Measurements from ENCODE around the gene ECI2.
"Not testable (repeated sequence)": the region's sequence is repeated elsewhere in the genome, so short reads cannot be mapped to it uniquely, and the experiment has no call there.

ECI2 gene

DNA sequence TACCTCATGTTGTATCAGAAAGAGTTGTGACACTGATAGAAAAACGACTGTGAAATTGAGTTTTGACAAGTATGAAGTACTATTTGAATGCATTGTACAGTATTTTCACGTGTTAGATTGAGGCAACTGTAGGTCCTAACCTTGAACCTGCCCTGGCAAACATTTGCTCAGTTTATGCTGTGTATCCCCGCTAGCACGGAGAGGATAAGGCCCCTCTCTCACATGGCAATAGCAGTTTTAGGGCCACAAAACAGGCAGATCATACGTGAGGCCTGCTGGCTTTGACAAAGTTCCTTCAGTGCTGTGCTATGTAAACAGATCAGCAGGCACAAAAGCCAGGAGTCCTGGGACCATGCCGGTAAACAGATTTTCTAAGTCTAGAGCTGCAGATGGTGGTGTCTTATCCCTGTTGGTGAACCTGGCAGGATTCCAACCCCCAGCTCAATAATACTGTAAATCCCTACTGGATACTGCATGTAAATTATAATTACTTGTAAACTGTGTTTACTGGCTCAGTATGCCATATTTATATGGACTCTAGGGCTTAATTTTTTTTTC lies 32.6 kb downstream of the ECI2 start:
- no peak for DNase-seq (ENCODE audit: low read depth)

- no peak for DNase-seq (ENCODE audit: low read depth)
Measured at GRCh38 chr6:4101298-4101697, 34.1 kb downstream of the ECI2 start.

- DNase-seq (ENCODE audit: low read depth): no peak
Measured at GRCh38 chr6:4100655-4101054, 34.7 kb downstream of the ECI2 start.

DNA sequence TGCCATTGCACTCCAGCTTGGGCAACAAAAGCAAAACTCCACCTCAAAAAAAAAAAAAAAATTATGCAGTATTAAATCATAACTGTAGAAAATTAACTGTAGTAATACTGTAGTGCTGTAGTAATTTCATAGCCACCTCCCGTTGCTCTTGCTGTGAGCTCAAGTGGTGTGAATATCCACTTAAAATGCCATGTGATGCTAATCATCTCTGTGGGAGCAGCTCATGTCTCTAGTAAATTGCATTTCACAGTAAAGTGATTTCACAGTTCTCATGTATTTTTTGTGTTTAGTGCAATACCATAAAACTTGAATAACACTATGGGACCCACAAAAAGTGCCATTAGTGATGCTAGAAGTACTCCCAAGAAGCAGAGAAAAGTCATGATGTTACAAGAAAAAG lies 42.1 kb downstream of the ECI2 start:
- no peak for DNase-seq (ENCODE audit: low read depth)

DNA sequence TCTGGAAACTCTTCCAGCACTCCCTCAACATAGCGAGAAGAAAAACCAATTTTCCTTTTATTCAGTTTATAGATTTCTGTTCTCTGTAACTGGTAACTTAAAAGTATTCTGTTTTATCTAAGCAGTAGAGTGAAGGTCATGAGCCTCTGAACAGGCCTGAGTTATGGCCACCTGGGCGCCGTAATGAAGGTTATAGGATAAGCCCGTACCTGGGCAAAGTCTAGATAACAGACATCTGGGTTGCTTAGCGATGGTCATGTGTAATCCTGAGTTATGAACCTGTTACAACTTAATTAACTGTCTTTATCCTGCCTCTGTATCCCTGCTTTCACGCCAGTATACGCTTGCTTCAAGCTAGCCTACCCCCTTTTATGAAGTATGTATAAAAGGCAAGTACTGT lies 43.4 kb downstream of the ECI2 start:
- DNase-seq (ENCODE audit: low read depth): no peak

- not testable (repeated sequence) for DNase-seq (ENCODE audit: low read depth)
Measured at GRCh38 chr6:4090043-4090442, 45.3 kb downstream of the ECI2 start.

DNA sequence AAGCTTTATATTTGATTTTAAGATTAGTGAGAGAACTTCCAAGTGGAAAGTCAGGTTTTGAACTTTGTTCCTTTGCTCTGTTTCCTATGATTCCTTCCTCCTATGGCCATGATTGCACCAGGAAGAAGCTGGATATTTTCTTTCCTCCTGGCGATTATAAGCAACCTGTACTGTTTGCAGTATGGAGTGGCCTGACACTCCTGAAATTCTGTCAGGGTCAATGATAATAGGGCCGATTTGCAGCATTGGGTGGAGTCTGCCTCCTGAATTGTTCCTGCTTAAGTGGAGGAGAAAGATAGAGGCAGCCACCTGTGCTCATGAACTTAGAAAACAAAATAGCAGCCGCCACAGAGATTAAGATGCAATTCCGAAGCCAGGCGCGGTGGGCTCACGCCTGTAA lies 46.7 kb downstream of the ECI2 start:
- DNase-seq (ENCODE audit: low read depth): no peak

GRCh38 chr6:4085332-4085700 lies 50.1 kb downstream of the ECI2 start:
- DNase-seq (ENCODE audit: low read depth): no peak

- no peak for DNase-seq (ENCODE audit: low read depth)
Measured at GRCh38 chr6:4084444-4085331, 50.7 kb downstream of the ECI2 start.

GRCh38 chr6:4078691-4079471 lies 56.5 kb downstream of the ECI2 start, which contains the start of gene FAM217A:
Gene FAM217A (minus strand): TSS chr6:4079137. CDS start chr6:4077414, 1,723 bp downstream.
- DNase-seq (ENCODE audit: low read depth): no peak

GRCh38 chr6:4074478-4075235 lies 60.7 kb downstream of the ECI2 start:
- DNase-seq (ENCODE audit: low read depth): no peak

DNA sequence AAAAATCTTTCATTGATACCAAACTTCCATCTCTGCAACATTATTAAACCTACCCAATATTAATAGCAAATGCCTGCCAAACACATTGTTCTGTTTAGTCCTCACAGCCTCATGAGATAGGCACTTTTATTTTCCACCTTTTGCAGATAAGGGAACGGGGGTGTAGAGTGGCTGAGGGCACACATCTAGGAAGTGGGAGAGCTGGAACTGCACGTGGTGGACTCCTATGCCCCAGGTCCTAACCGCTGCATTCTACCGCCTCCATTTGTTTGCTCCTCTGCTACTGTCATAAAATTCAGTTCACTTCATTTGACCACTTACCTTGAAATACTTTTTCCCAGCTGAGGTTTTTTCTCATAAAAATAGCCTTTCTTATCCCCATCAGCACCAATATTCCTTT lies 64.0 kb downstream of the ECI2 start:
- DNase-seq (ENCODE audit: low read depth): no peak

DNA sequence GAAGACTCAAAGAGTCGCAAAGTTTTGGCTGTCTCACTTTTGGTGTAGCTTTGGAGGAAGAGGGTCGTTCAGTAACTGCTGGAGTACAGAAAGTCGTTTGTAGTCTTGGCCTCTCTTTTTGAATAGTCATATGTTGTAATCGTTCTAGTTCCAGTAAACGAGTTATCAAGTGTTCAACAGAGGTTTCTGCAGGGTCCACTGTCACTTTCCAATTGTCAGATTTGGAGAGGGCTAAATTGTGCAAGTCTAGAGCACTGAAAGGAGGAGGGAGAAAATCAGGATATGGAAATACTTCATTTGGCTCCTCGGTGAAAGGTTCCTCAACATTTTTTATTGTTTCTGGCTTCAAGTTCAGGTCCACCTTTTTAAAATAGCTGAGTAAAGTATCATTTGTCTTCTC lies 66.2 kb downstream of the ECI2 start:
- DNase-seq (ENCODE audit: low read depth): no peak

DNA sequence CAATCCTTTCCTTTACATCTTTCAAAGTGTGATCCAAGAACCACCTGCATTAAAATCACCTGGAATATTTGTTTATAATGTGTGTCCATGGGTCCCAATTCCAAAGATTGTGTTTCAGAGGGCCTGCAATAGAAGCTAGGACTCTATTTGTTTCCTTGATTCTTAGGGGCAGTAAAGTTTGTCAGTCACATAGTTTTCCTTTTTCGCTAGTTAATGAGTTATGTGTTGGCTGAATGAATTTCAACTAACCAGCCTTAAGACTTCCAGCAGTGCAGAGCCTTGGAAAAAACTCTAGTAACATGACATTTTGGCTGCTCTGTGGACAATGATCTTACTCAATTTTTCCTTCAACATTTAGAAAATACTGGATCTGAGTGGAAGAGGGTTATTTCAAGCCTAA lies 67.7 kb downstream of the ECI2 start:
- DNase-seq (ENCODE audit: low read depth): no peak

DNA sequence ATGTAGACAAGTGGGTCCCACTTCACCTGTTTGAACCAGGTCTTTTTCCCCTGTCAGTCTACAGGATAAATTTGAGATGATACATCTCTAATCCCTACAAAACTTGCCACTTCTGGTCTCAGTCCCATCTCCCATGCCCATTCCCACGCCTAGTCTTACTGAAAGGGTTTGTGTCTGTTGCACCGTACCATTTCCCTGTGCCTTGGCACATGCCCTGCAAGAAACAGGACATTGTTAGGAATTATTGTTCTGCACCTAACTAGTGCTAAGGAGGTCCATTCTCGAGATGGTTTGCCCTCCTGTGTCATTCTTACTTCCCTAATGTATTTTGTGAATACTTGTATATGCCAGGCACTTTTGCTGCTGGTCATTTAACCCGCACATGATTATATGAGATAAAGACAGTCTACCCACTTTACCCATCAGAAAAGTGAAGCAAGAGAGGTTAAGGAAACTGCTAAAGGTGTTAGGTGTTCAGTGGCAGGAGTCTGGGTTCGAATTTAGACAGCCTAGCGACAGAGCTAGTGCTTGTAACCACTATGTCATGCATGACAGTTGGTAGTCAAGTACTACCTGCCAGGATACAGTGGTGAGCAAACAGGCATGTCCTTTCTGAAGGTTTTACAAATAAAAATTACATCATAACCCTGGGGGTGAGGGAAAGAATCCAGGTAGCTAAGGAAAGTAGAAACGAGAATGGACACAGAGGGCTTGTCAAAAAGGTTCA lies 69.2 kb downstream of the ECI2 start:
- no peak for DNase-seq (ENCODE audit: low read depth)
